GM12878 (cell line): Measurements from ENCODE around the gene MAP4. TPM values are rescaled to one million over a fixed set of nuclear protein-coding genes. Genes with fewer than 3 reads are reported as not detected.

Source experiments
- ATAC-seq: fragments of 200-7000 bp; cut with Tn5 transposase; 3 replicates; pipeline ENCODE4 v1.9.1; 2020; ENCODE audit warnings: mild to moderate bottlenecking, moderate library complexity
- BruUV-seq: library from RNA; stranded (reverse); fragments of 400-500 nt; replicated peaks from 2 replicates; lab custom pipeline; 2021; lab: Mats Ljungman, UMichigan
- CTCF ChIA-PET: fragments of 300-600 bp; sonication (Branson Sonifier 250); formaldehyde crosslinking; extraction: SDS; loops from one replicate; lab custom pipeline; 2021; ENCODE audit warnings: inconsistent platforms; lab: Yijun Ruan, JAX
- POLR2A ChIA-PET: fragments of 350-600 bp; formaldehyde crosslinking; extraction: SDS; loops from one replicate; lab custom pipeline; 2021; ENCODE audit warnings: inconsistent platforms; lab: Charles Lee
- RAD21 ChIA-PET: fragments of 300-600 bp; sonication (Branson Sonifier 250); formaldehyde crosslinking; loops from one replicate; lab custom pipeline; 2023; ENCODE audit warnings: antibody characterized with exemption; ENCODE audit not compliant: unreplicated experiment; lab: Charles Lee
- SMC1A ChIA-PET: fragments of 300-600 bp; sonication (Branson Sonifier 250); formaldehyde crosslinking; loops from one replicate; lab custom pipeline; 2023; ENCODE audit not compliant: unreplicated experiment, uncharacterized antibody; lab: Charles Lee
- DNase-seq: peaks from one replicate; pipeline ENCODE4 v3.0.0-alpha.2; 2011; ENCODE audit warnings: low read depth, low spot score
- FAIRE-seq: peaks from 3 replicates; lab custom pipeline; 2011; peaks lifted over from hg19 to GRCh38; lab: Jason Lieb, UNC
- H2AFZ ChIP-seq: 2 replicates; pipeline ENCODE4 v1.6.0; 2011; ENCODE audit warnings: low read depth, low read length, control low read depth; ENCODE audit not compliant: control insufficient read depth
- H3K27ac ChIP-seq: 2 replicates; pipeline ENCODE4 v1.5.1; 2011; ENCODE audit warnings: control low read depth; ENCODE audit not compliant: control insufficient read depth, insufficient read depth
- H3K27me3 ChIP-seq, 2 experiments: replicated peaks in 1 of 2; 2 replicates each; pipeline versions ENCODE4 v1.6.0 to v1.6.1; 2011; ENCODE audit warnings: low read length in 1 of 2; ENCODE audit not compliant: control insufficient read depth in 2 of 2, insufficient read depth in 2 of 2
- H3K36me3 ChIP-seq, 2 experiments: 2 replicates each; pipeline ENCODE4 v1.5.1; 2011; ENCODE audit warnings: low read length in 1 of 2; ENCODE audit not compliant: control insufficient read depth in 2 of 2, insufficient read depth in 2 of 2
- H3K4me1 ChIP-seq: 2 replicates; pipeline ENCODE4 v1.6.1; 2011; ENCODE audit warnings: mild to moderate bottlenecking, low read length, moderate library complexity, mixed read lengths; ENCODE audit not compliant: control insufficient read depth, insufficient read depth
- H3K4me2 ChIP-seq: 2 replicates; pipeline ENCODE4 v1.6.0; 2011; ENCODE audit warnings: control low read depth; ENCODE audit not compliant: control insufficient read depth, insufficient read depth
- H3K4me3 ChIP-seq: fragments of 200-600 bp; sonication (generic); 2 replicates; pipeline ENCODE4 v1.5.1; 2016
- H3K79me2 ChIP-seq: 2 replicates; pipeline ENCODE4 v1.6.0; 2011; ENCODE audit warnings: low read length; ENCODE audit not compliant: control insufficient read depth, insufficient read depth
- H3K9ac ChIP-seq: 2 replicates; pipeline ENCODE4 v1.8.0; 2011; ENCODE audit warnings: low read length, control low read depth, mixed read lengths; ENCODE audit not compliant: control insufficient read depth, insufficient read depth
- H3K9me3 ChIP-seq: replicated peaks from 3 replicates; pipeline ENCODE4 v1.5.1; 2011; ENCODE audit warnings: mild to moderate bottlenecking, low read length; ENCODE audit not compliant: control insufficient read depth, insufficient read depth
- H4K20me1 ChIP-seq: 2 replicates; pipeline ENCODE4 v1.6.0; 2011; ENCODE audit not compliant: control insufficient read depth, insufficient read depth
- POLR2A ChIP-seq: IDR thresholded peaks from 2 replicates; pipeline ENCODE4 v1.6.1; 2011; ENCODE audit warnings: low read depth, mild to moderate bottlenecking, low read length
- SP1 ChIP-seq: IDR thresholded peaks from one replicate; pipeline ENCODE4 v1.6.1; 2011; ENCODE audit warnings: low read depth, low read length
- SUPT20H ChIP-seq: IDR thresholded peaks from 2 replicates; pipeline ENCODE4 v1.6.1; 2011; ENCODE audit warnings: low read depth, mild to moderate bottlenecking, low read length, moderate library complexity, borderline replicate concordance; ENCODE audit not compliant: control insufficient read depth
- ZNF217 ChIP-seq: fragments of 450-650 bp; IDR thresholded peaks from 2 replicates; pipeline ENCODE4 v1.6.1; 2017; ENCODE audit warnings: antibody characterized with exemption, mild to moderate bottlenecking
- WGBS: methylation state at CpG from one replicate; pipeline ENCODE4 v1.1.6; 2016; ENCODE audit warnings: low lambda C conversion rate; ENCODE audit not compliant: insufficient replicate concordance, insufficient coverage; ENCODE audit errors: missing lambda C conversion rate; 5-methylcytosine and 5-hydroxymethylcytosine counted together
- in situ Hi-C: fragments of 300-500 bp; cut with MboI; formaldehyde crosslinking; loops from 9 replicates; pipeline ENCODE4 v1.14.3; 2018; ENCODE audit warnings: mixed read lengths
- intact Hi-C: fragments of 100-400 bp; cut with micrococcal nuclease; formaldehyde crosslinking; loops from one replicate; pipeline ENCODE4 v1.14.2; 2022; ENCODE audit not compliant: unreplicated experiment
- polyA plus RNA-seq, 11 experiments: library from polyadenylated mRNA; depleted of rRNA in 4 of 11; unstranded in 6 of 11; stranded (reverse) in 5 of 11; fragments of >200 nt; fragmentation: Nextera tagmentation in 4 of 11; fragmentation: Illumina TruSeq in 1 of 11; extraction: Ambion mirVana in 4 of 11; extraction: Trizol in 1 of 11; gene quantifications; 1 replicate in 1 of 11; 2 replicates in 10 of 11; pipeline versions ENCODE4 v1.2.1 to v1.2.3, GENCODE V29; 2011 to 2016; ENCODE audit warnings: inconsistent platforms in 2 of 11, missing spikeins in 2 of 11, low read depth in 1 of 11
- total RNA-seq, 4 experiments: library from RNA; depleted of rRNA in 3 of 4; stranded (reverse); fragments of >200 nt in 3 of 4; fragmentation: Illumina TruSeq in 1 of 4; extraction: Trizol in 1 of 4; gene quantifications; 2 replicates each; pipeline versions ENCODE4 v1.2.1 to v1.2.3, GENCODE V29; 2013 to 2021
- TF ChIP-seq, protein P1 (sequence below): IDR thresholded peaks from 2 replicates; pipeline ENCODE4 v1.6.1; 2012; ENCODE audit warnings: low read depth, low read length, improper control_type of control experiment
- TF ChIP-seq, protein P2 (sequence below): IDR thresholded peaks from 2 replicates; pipeline ENCODE4 v1.6.1; 2011; ENCODE audit warnings: borderline replicate concordance, low read depth, mild to moderate bottlenecking, moderate library complexity, mixed read lengths, low read length; ENCODE audit not compliant: insufficient read depth; ENCODE audit errors: extremely low read length

MAP4 gene
- total and polyA plus RNA-seq, 10 of the 15 experiments (the other 5 are each of a cell fraction or from before 2014, with no cell fraction given): 22.2 to 145 (median 47.2) TPM

DNA sequence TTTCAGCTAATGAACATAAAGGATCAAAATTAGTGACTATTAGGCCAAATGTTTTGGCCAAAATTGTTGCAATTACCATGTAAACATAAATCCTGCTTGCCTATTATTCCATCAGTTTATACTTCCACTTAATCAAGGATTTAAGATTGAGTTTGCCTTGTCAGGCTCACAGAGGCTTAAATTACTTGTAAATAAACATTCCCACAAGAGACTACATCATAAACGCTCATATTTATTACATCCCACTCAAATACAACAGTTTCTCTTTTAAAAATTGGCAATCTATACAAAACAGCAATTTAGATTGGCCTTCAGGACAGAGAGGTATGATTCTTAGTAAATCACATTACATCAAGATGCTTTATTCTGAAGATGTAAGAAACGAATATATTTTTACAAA lies 9.9 kb upstream of the MAP4 start:
- in situ Hi-C loops (no loop called here), intact Hi-C loops (no loop called here)
- no peak for FAIRE-seq
- H2AFZ ChIP-seq: no peak overlapping the region
- no peak overlapping the region for H3K9ac ChIP-seq
- no peak overlapping the region for H3K4me2 ChIP-seq
- H3K4me1 ChIP-seq: peaks cover 6% of the 10 kb centered on the region
- POLR2A ChIA-PET: interaction anchor here (0.8 kb wide), 1 partner anchor 10 kb away, joined by 3 read pairs; no protein-coding TSS in a partner anchor
- TF ChIP-seq POLR2A: no peak
- TF ChIP-seq, protein P1, sequence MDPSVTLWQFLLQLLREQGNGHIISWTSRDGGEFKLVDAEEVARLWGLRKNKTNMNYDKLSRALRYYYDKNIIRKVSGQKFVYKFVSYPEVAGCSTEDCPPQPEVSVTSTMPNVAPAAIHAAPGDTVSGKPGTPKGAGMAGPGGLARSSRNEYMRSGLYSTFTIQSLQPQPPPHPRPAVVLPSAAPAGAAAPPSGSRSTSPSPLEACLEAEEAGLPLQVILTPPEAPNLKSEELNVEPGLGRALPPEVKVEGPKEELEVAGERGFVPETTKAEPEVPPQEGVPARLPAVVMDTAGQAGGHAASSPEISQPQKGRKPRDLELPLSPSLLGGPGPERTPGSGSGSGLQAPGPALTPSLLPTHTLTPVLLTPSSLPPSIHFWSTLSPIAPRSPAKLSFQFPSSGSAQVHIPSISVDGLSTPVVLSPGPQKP: no peak
- TF ChIP-seq ZNF217: no peak
- TF ChIP-seq, protein P2, sequence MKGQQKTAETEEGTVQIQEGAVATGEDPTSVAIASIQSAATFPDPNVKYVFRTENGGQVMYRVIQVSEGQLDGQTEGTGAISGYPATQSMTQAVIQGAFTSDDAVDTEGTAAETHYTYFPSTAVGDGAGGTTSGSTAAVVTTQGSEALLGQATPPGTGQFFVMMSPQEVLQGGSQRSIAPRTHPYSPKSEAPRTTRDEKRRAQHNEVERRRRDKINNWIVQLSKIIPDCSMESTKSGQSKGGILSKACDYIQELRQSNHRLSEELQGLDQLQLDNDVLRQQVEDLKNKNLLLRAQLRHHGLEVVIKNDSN: no peak
- no peak for TF ChIP-seq SP1
- no peak for TF ChIP-seq SUPT20H
- CTCF ChIA-PET: no interaction called here
- no peak overlapping the region for H3K4me3 ChIP-seq
- no peaks in the 10 kb centered on the region; a peak in 1 of 4 replicates for H3K36me3 ChIP-seq
- no TSS peak for BruUV-seq
- no peak for DNase-seq
- no peak for ATAC-seq
- no peaks in the 10 kb centered on the region for H3K27me3 ChIP-seq
- H3K9me3 ChIP-seq: no peaks in the 10 kb centered on the region
- WGBS: 93% methylated on average over 2 of the region's 2 CpGs
- no peak overlapping the region for H3K27ac ChIP-seq
- no peaks in the 10 kb centered on the region for H4K20me1 ChIP-seq
- peaks cover 37% of the 10 kb centered on the region for H3K79me2 ChIP-seq
- RAD21 ChIA-PET: interaction anchor here (1.3 kb wide), 1 partner anchor 62 kb away, joined by 3 read pairs; no protein-coding TSS in a partner anchor
- SMC1A ChIA-PET: interaction anchor here (1.1 to 1.7 kb wide), 2 partner anchors 10 to 125 kb away, joined by 3 to 4 read pairs; partner anchors contain the start of gene MAP4
